Naive thymus-derived CD4-positive, alpha-beta T cell (primary cell): ENCODE data around the gene FGD3. TPM values are rescaled to one million over a fixed set of nuclear protein-coding genes. Genes with fewer than 3 reads are reported as not detected.
A peak's percentile ranks its signal among the peaks of the same experiment; 100 is the strongest.

ENCODE experiments used
- ATAC-seq: fragments of 150-1000 bp; cut with Tn5 transposase; 2 replicates; pipeline ENCODE4 v1.10.0; 2021; ENCODE audit warnings: mild to moderate bottlenecking, moderate library complexity
- CTCF ChIA-PET: fragments of 350-600 bp; sonication (Branson Sonifier 250); formaldehyde crosslinking; loops from one replicate; lab custom pipeline; 2021; ENCODE audit warnings: antibody characterized with exemption; lab: Charles Lee
- POLR2A ChIA-PET: fragments of 350-600 bp; sonication (Branson Sonifier 250); formaldehyde crosslinking; loops from one replicate; lab custom pipeline; 2021; ENCODE audit warnings: antibody characterized with exemption, inconsistent platforms; lab: Charles Lee
- DNase-seq, 9 donors: peaks; one replicate each; pipeline versions ENCODE4 v3.0.0 to v3.0.0-alpha.2; 2020 to 2022; ENCODE audit warnings: mixed read lengths in 1 of 9
- H3K27ac ChIP-seq: one replicate; pipeline ENCODE4 v1.7.0; 2013; ENCODE audit warnings: mild to moderate bottlenecking, low read depth, low read length, moderate library complexity
- H3K27me3 ChIP-seq, 2 donors: one replicate each; pipeline ENCODE4 v1.7.0; 2013; ENCODE audit warnings: low read length in 2 of 2, mild to moderate bottlenecking in 2 of 2, moderate library complexity in 2 of 2; ENCODE audit not compliant: control insufficient read depth in 2 of 2, insufficient read depth in 2 of 2
- H3K36me3 ChIP-seq, 3 experiments: 1 replicate in 2 of 3; 2 replicates in 1 of 3; pipeline ENCODE4 v1.7.0; 2013; ENCODE audit warnings: low read length in 3 of 3, mild to moderate bottlenecking in 3 of 3, moderate library complexity in 1 of 3; ENCODE audit not compliant: insufficient read depth in 3 of 3, control insufficient read depth in 2 of 3
- H3K4me1 ChIP-seq, 2 donors: one replicate each; pipeline ENCODE4 v1.7.0; 2013; ENCODE audit warnings: low read length in 2 of 2, mild to moderate bottlenecking in 2 of 2, moderate library complexity in 1 of 2; ENCODE audit not compliant: control insufficient read depth in 2 of 2, insufficient read depth in 2 of 2
- H3K4me3 ChIP-seq: 2 replicates; pipeline ENCODE4 v1.7.0; 2013; ENCODE audit warnings: mild to moderate bottlenecking, low read length
- H3K9me3 ChIP-seq, 3 experiments: 1 replicate in 2 of 3; 2 replicates in 1 of 3; pipeline ENCODE4 v1.7.0; 2013; ENCODE audit warnings: low read length in 3 of 3; ENCODE audit not compliant: control insufficient read depth in 2 of 3
- H3K27ac Mint-ChIP-seq, 9 donors: one replicate each; pipeline ENCODE4 v1.8.0; 2020 to 2022; ENCODE audit warnings: mixed read lengths in 9 of 9, mild to moderate bottlenecking in 8 of 9, moderate library complexity in 5 of 9, inconsistent platforms in 2 of 9
- H3K27me3 Mint-ChIP-seq, 5 donors: one replicate each; pipeline ENCODE4 v1.8.0; 2021 to 2022; ENCODE audit warnings: mixed read lengths in 5 of 5, mild to moderate bottlenecking in 1 of 5
- H3K36me3 Mint-ChIP-seq, 5 donors: one replicate each; pipeline ENCODE4 v1.8.0; 2020 to 2022; ENCODE audit warnings: mixed read lengths in 5 of 5, mild to moderate bottlenecking in 3 of 5, inconsistent platforms in 1 of 5
- H3K4me1 Mint-ChIP-seq, 7 donors: one replicate each; pipeline ENCODE4 v1.8.0; 2020 to 2022; ENCODE audit warnings: mixed read lengths in 7 of 7, mild to moderate bottlenecking in 3 of 7, inconsistent platforms in 1 of 7
- H3K4me3 Mint-ChIP-seq, 10 donors: one replicate each; pipeline ENCODE4 v1.8.0; 2020 to 2022; ENCODE audit warnings: mild to moderate bottlenecking in 10 of 10, mixed read lengths in 10 of 10, moderate library complexity in 6 of 10, inconsistent platforms in 2 of 10
- H3K9me3 Mint-ChIP-seq, 11 donors: one replicate each; pipeline ENCODE4 v1.8.0; 2020 to 2022; ENCODE audit warnings: mixed read lengths in 11 of 11, mild to moderate bottlenecking in 4 of 11, inconsistent platforms in 1 of 11, moderate library complexity in 1 of 11
- intact Hi-C, 2 donors: fragments of 100-400 bp; cut with micrococcal nuclease; formaldehyde crosslinking; loops; one replicate each; pipeline ENCODE4 v1.15.1; 2023
- polyA plus RNA-seq, 2 donors: library from polyadenylated mRNA; unstranded; fragments of 300-500 nt; fragmentation: Illumina TruSeq; gene quantifications; one replicate each; pipeline ENCODE4 v1.2.3, GENCODE V29; 2021
- total RNA-seq, 6 experiments: library from RNA in 5 of 6; stranded (reverse) in 5 of 6; gene quantifications; 1 replicate in 5 of 6; 2 replicates in 1 of 6; pipeline ENCODE4 v1.2.3 and lab custom pipeline; 2021 to 2026

The FGD3 gene
- total and polyA plus RNA-seq, 7 experiments from 2014 or later = 114 to 341 (median 193) TPM

- Histone ChIP-seq H3K9me3 (no peaks in the 10 kb centered on the region), H3K4me1 (peaks cover 18 to 25% of the 10 kb centered on the region in 2 donors), H3K27me3 (no peaks in the 10 kb centered on the region), H3K36me3 (peaks cover 0 to 91% (median 42%) of the 10 kb centered on the region in 3 experiments), H3K27ac (peak overlapping the region; percentile 68), H3K4me3 (no peak overlapping the region)
- peaks cover 0 to 5% (median 0%) of the 10 kb centered on the region in 11 donors for H3K9me3 Mint-ChIP-seq
- ATAC-seq = peak; percentile 36
- H3K36me3 Mint-ChIP-seq = peaks cover 14 to 51% (median 37%) of the 10 kb centered on the region in 5 donors
- intact Hi-C loops = loop anchor here (1.0 to 2.0 kb wide), 3 partner anchors 12 to 19 kb away; no protein-coding TSS in a partner anchor
- ChIA-PET CTCF (interaction anchor here (1.8 kb wide), 1 partner anchor 12 kb away, joined by 5 read pairs; no protein-coding TSS in a partner anchor), POLR2A (interaction anchor here (0.6 to 3.8 kb wide), 6 partner anchors 9 to 204 kb away, joined by 3 to 22 read pairs (median 4); no protein-coding TSS in a partner anchor)
- no peaks in the 10 kb centered on the region for H3K27me3 Mint-ChIP-seq
- DNase-seq = peak in 1 of 9 donors; percentile 25
- peaks cover 10 to 47% (median 31%) of the 10 kb centered on the region in 7 donors for H3K4me1 Mint-ChIP-seq
- peak overlapping the region in 7 of 10 donors; percentile 1 to 65 (median 57) for H3K4me3 Mint-ChIP-seq
- H3K27ac Mint-ChIP-seq = peak overlapping the region; percentile 49 to 98 (median 95)
These were observed 135.6 kb downstream of the FGD3 start for GRCh38 chr9:93082841-93083411.

GRCh38 chr9:93083592-93084470 lies 136.5 kb downstream of the FGD3 start:
- peak in 1 of 9 donors; percentile 31 for DNase-seq
- H3K4me3 ChIP-seq = no peak overlapping the region
- ATAC-seq = peak; percentile 47
- ChIA-PET POLR2A (interaction anchor here (0.6 to 3.8 kb wide), 8 partner anchors 8 to 205 kb away, joined by 3 to 22 read pairs (median 6); no protein-coding TSS in a partner anchor), CTCF (interaction anchor here (1.8 kb wide), 1 partner anchor 11 kb away, joined by 5 read pairs; no protein-coding TSS in a partner anchor)
- intact Hi-C loops = loop anchor here (1.0 to 2.0 kb wide), 3 partner anchors 11 to 20 kb away; no protein-coding TSS in a partner anchor
- H3K36me3 ChIP-seq = peaks cover 0 to 92% (median 42%) of the 10 kb centered on the region in 3 experiments
- Mint-ChIP-seq H3K27ac (peak overlapping the region; percentile 86 to 98 (median 95)), H3K4me3 (peak overlapping the region; percentile 41 to 80 (median 62)), H3K36me3 (peaks cover 14 to 57% (median 37%) of the 10 kb centered on the region in 5 donors), H3K4me1 (peaks cover 14 to 46% (median 35%) of the 10 kb centered on the region in 7 donors), H3K9me3 (peaks cover 0 to 7% (median 0%) of the 10 kb centered on the region in 11 donors), H3K27me3 (no peaks in the 10 kb centered on the region)
- peaks cover 18 to 25% of the 10 kb centered on the region in 2 donors for H3K4me1 ChIP-seq
- H3K27ac ChIP-seq = peak overlapping the region; percentile 68
- H3K9me3 ChIP-seq = no peaks in the 10 kb centered on the region
- H3K27me3 ChIP-seq = no peaks in the 10 kb centered on the region

- DNase-seq (peak in 1 of 9 donors; percentile 17), ATAC-seq (no peak)
- peak overlapping the region in 4 of 9 donors; percentile 14 to 98 (median 60) for H3K27ac Mint-ChIP-seq
These were observed 137.2 kb downstream of the FGD3 start for GRCh38 chr9:93084471-93084881.

GRCh38 chr9:93085676-93086075 lies 138.4 kb downstream of the FGD3 start:
- no peak for DNase-seq
- ATAC-seq = no peak
- CTCF ChIA-PET = no interaction called here
- Histone ChIP-seq H3K4me3 (no peak overlapping the region), H3K27ac (no peak overlapping the region), H3K27me3 (no peaks in the 10 kb centered on the region), H3K4me1 (peaks cover 18 to 25% of the 10 kb centered on the region in 2 donors), H3K9me3 (no peaks in the 10 kb centered on the region), H3K36me3 (peaks cover 0 to 73% (median 34%) of the 10 kb centered on the region in 3 experiments)
- H3K36me3 Mint-ChIP-seq = peaks cover 9 to 68% (median 39%) of the 10 kb centered on the region in 5 donors
- H3K4me1 Mint-ChIP-seq = peaks cover 13 to 50% (median 44%) of the 10 kb centered on the region in 7 donors
- peak overlapping the region in 6 of 9 donors; percentile 8 to 78 (median 66) for H3K27ac Mint-ChIP-seq
- intact Hi-C loops = no loop called here
- POLR2A ChIA-PET = interaction anchor here (0.8 to 3.1 kb wide), 6 partner anchors 9 to 82 kb away, joined by 4 to 14 read pairs (median 6); no protein-coding TSS in a partner anchor
- peaks cover 0 to 10% (median 0%) of the 10 kb centered on the region in 11 donors for H3K9me3 Mint-ChIP-seq
- no peak overlapping the region for H3K4me3 Mint-ChIP-seq
- H3K27me3 Mint-ChIP-seq = no peaks in the 10 kb centered on the region

More at GRCh38 chr9:93084471-93084881, 137.2 kb downstream of the FGD3 start:
- Histone ChIP-seq H3K4me3 (no peak overlapping the region), H3K4me1 (peaks cover 18 to 25% of the 10 kb centered on the region in 2 donors), H3K36me3 (peaks cover 0 to 85% (median 42%) of the 10 kb centered on the region in 3 experiments), H3K9me3 (no peaks in the 10 kb centered on the region), H3K27me3 (no peaks in the 10 kb centered on the region), H3K27ac (peak overlapping the region; percentile 68)
- Mint-ChIP-seq H3K9me3 (peaks cover 0 to 7% (median 0%) of the 10 kb centered on the region in 11 donors), H3K4me1 (peaks cover 14 to 46% (median 40%) of the 10 kb centered on the region in 7 donors), H3K36me3 (peaks cover 14 to 62% (median 44%) of the 10 kb centered on the region in 5 donors), H3K27me3 (no peaks in the 10 kb centered on the region), H3K4me3 (no peak overlapping the region)
- intact Hi-C loops = no loop called here
- POLR2A ChIA-PET = interaction anchor here (0.6 to 3.1 kb wide), 6 partner anchors 8 to 27 kb away, joined by 3 to 14 read pairs (median 6); no protein-coding TSS in a partner anchor
- CTCF ChIA-PET = no interaction called here

Other genes starting within 250 kb of the FGD3 start
- 10 to 100 TPM; 20.2 to 28.8 (median 28.0) TPM for gene BICD2, start 182.7 kb upstream of the FGD3 start, total RNA-seq
- gene BICD2, start 182.7 kb upstream of the FGD3 start, polyA plus RNA-seq = 10 to 100 TPM in 1 of 2 donors, 1 to 10 TPM in 1; 7.4 to 20.8 TPM
- 10 to 100 TPM; 12.4 to 25.4 (median 14.0) TPM for gene ZNF484, start 69.5 kb upstream of the FGD3 start, total RNA-seq
- gene ZNF484, start 69.5 kb upstream of the FGD3 start, polyA plus RNA-seq = 1 to 10 TPM; 7.1 to 7.2 TPM
- gene SUSD3, start 111.2 kb downstream of the FGD3 start, total RNA-seq = 10 to 100 TPM; 62.8 to 83.5 (median 68.7) TPM
- gene SUSD3, start 111.2 kb downstream of the FGD3 start, polyA plus RNA-seq = 100 to 1,000 TPM; 186 to 315 TPM
- 10 to 100 TPM; 43.0 to 90.0 (median 54.1) TPM for gene CARD19, start 148.7 kb downstream of the FGD3 start, total RNA-seq
- gene CARD19, start 148.7 kb downstream of the FGD3 start, polyA plus RNA-seq = 10 to 100 TPM; 59.2 to 75.6 TPM
- gene NINJ1, start 186.7 kb downstream of the FGD3 start, total RNA-seq = 100 to 1,000 TPM in 2 of 5 experiments, 10 to 100 TPM in 3; 30.7 to 163 (median 64.7) TPM
- gene NINJ1, start 186.7 kb downstream of the FGD3 start, polyA plus RNA-seq = 100 to 1,000 TPM; 113 to 133 TPM
- under 1 TPM in 4 of 5 experiments, not detected in 1; 0.32 to 0.83 (median 0.46) TPM for gene WNK2, start 236.6 kb downstream of the FGD3 start, total RNA-seq
- not detected for gene WNK2, start 236.6 kb downstream of the FGD3 start, polyA plus RNA-seq